CD1c-positive myeloid dendritic cell (primary cell): ENCODE data around the gene CDYL2.

ENCODE experiments used
- DNase-seq: peaks from one replicate; pipeline ENCODE4 v3.0.0-alpha.2; 2016; ENCODE audit errors: extremely low spot score

The CDYL2 gene

GRCh38 chr16:80670170-80670865 lies 134.1 kb downstream of the CDYL2 start:
- peak; percentile 31 for DNase-seq

GRCh38 chr16:80669673-80670072 lies 134.7 kb downstream of the CDYL2 start:
- DNase-seq: no peak

DNA sequence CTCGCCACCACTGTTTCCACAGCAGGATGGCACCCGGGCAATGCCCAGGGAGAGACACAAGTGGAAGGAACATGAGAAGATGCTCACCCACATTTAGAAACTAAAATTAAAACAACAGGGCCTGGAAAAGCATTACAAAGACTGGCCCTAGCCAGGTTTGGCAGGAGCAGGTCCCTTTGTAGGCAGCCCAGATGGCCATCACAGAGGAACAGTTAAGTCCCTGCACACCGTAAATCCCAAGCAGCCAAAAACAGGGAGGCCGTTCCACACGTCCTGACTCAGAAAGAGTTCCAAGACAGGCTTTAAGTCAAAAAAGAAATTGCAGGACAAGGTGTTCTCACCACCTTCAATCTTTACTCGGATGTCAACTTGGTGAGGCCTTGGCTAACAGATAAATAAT lies 136.5 kb downstream of the CDYL2 start:
- DNase-seq: no peak

DNA sequence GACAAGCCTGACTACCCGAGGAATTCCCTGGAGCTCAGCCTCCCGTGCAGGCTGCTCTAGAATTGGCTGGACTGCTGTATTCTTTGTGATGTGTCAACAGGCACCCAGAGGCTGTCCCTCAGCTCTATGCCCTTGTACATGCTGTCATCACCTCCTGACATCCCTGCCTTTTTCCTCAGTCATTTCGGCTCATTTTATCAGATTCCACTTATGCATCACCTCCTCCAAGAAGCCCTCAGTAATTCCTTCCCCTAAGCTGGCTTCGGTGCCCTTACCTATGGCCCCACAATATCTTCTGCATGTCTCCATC lies 137.2 kb downstream of the CDYL2 start:
- DNase-seq: no peak

DNA sequence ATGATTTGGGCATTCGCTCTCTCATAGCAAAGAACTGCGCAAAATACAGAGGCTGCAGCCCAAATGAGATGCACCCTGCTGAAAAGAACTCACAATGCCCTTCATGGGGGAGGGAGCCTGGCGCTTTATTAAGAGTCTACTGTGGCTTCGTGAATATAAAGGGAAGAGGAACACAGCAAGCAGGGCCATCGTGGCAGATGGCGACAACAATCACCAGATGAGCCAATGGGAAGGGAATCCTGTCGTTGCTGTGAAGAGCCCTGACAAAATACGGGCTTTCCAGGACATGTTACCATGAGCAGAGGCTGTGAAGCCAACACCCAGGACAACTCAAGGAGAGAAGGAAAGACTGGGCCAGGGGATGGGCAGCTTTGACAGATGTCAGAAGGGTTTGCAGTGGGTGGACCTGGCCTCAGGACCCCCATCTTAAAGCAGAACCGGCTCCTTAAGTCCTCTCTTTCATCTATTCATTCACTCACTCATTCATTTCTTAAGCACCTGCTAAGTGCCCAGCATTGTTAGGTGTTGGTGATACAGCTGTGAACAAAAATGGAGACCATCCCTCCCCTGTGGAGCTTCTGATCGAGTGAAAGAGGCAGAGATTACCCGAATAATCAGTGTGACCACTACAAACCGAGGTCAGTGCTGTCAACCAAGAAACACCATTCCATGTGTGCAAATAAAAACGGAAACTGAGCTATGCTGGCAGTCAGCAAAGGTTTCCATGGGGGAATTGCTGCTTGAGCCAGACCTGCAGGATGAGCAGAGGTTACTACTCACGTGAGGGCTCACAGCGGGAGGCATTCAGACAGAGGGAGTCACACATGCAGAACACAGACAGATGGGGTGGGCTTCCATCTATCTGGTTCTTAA lies 137.8 kb downstream of the CDYL2 start:
- DNase-seq: no peak

DNA sequence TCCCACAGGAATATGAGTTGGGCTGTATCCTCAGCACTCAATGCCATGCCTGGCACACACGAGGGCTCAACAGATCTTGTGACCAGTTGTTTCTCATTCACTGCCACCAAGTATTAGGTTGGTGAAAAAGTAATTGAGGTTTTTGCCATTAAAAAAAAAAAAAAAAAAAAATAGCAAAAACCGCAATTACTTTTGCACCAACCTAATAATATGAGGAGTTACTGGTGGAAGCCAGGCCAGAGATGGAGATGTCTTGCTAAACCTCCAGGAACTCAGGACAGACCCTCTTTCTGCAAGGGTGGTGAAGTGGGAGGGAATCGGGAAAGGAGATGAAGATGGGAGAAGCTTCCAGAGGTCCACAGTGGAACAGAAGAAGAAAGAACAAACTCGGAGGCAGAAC lies 139.0 kb downstream of the CDYL2 start:
- no peak for DNase-seq

DNA sequence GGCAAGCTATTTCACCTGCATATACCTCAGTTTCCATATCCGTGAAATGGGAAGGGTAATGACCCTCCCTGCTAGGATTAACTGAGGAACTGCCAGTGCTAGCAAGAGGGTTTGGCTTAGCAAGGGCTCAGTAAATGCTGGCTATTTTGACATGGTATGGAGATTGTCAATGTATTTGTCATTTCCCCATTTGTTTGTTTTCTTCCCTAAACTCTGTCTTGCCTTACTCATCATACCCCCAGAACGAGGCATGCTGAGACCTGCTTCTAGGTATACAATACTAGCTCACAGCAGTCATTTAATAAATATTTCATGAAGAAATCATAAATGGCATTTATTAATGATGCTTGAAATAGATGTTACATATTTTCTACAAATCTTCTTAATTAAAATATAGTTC lies 139.6 kb downstream of the CDYL2 start:
- peak; percentile 12 for DNase-seq

- no peak for DNase-seq
Observed at GRCh38 chr16:80664226-80664625, 140.2 kb downstream of the CDYL2 start.

GRCh38 chr16:80663078-80663477 lies 141.3 kb downstream of the CDYL2 start:
- DNase-seq: no peak

- DNase-seq: no peak
Observed at GRCh38 chr16:80659865-80660264, 144.5 kb downstream of the CDYL2 start.

GRCh38 chr16:80656711-80657150 lies 147.7 kb downstream of the CDYL2 start:
- no peak for DNase-seq

GRCh38 chr16:80656161-80656560 lies 148.2 kb downstream of the CDYL2 start:
- DNase-seq: no peak

- DNase-seq: no peak
Observed at GRCh38 chr16:80655751-80656150, 148.6 kb downstream of the CDYL2 start.

DNA sequence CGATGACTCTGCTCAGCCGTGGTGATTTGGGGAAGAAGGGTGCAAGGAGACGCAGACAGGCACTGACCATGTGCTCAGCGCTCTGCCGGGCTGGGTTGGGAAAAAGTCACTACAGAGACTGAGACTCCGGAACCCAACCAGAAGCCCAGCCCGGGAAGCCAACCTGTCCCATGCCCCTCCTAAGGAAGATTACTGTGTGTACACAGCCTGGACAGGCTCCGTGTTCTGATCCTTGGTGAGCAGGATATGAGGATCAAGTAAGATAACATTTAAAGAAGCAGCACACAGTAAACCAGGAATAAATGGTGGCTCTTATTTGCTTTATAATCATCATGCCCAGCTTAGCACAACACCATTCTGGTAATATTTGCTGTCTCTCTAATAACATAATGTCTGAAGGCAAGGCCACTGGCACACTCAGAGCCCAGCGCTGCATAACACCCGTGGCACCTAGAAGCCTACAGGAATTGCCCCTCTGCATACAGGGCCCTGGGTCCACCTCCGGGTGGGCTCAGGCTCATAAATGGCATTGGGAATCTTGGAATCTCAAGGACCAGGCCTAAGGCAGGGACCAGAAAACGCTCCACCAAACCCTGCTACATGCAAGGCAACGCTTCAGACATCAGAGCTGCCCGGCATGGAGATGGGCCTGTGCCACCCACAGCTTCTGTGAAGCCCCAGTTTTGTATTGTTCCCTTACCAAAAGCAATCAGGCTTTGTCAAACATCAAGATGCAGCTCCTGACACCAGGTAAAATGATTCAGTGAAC lies 150.1 kb downstream of the CDYL2 start:
- no peak for DNase-seq

- no peak for DNase-seq
Observed at GRCh38 chr16:80652441-80652840, 152.0 kb downstream of the CDYL2 start.

DNA sequence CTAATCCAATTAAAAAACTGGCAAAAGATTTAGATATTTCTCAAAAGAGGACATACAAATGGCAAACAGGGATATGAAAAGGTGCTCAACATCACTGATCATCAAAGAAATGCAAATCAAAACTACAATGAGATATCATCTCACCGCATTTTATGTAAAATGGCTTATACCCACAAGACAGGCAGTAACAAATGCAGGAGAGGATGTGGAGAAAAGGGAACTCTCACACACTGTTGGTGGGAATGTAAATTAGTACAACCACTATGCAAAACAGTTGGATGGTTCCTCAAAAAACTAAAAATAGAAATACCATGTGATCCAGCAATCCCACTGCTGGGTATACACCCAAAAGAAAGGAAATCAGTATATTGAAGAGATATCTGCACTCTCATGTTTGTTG lies 154.1 kb downstream of the CDYL2 start:
- DNase-seq: peak; percentile 48

- DNase-seq: no peak
Observed at GRCh38 chr16:80640316-80640715, 164.1 kb downstream of the CDYL2 start.

- no peak for DNase-seq
Observed at GRCh38 chr16:80639636-80640035, 164.8 kb downstream of the CDYL2 start.

DNA sequence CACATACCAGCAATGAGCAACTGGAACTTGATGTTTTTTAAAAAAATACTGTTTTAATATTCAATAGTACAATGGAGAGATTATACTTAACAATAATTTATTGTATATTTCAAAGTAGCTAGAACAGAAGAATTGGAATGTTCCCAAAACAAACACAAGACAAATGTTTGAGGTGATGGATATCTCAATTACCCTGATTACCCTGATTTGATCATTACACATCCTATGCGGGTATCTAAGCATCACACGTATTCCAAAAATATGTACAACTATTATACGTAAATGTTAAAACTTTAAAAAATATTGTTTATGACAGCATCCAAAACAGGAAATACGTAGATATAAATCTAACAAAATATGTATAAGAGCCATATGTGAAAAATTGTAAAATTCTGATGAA lies 166.8 kb downstream of the CDYL2 start:
- no peak for DNase-seq

GRCh38 chr16:80631581-80631980 lies 172.8 kb downstream of the CDYL2 start:
- no peak for DNase-seq

DNA sequence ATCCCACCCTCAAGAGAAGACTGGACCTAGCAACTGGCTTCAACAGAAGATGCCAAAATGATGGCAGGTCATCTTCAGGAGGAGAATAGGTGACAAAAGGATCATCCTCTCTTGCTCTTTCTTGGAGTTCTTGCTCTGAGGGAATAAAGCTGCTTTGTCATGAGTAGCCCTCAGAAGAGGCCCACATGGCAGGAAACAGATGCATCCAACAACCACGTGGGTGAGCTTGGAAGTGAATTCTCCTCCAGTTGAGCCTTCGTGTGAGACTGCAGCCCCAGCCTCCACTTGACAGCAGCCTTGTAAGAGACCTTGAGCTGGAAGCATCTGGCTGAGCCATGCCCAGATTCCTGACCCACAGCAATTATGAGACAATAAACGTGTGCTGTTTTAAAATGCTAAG lies 176.1 kb downstream of the CDYL2 start:
- DNase-seq: no peak

- DNase-seq: no peak
Observed at GRCh38 chr16:80627108-80627507, 177.3 kb downstream of the CDYL2 start.

GRCh38 chr16:80623376-80623775 lies 181.0 kb downstream of the CDYL2 start:
- DNase-seq: no peak
